Measurements from ENCODE around the gene IQGAP2.
"Not testable (repeated sequence)": the region's sequence is repeated elsewhere in the genome, so short reads cannot be mapped to it uniquely, and the experiment has no call there.

IQGAP2 gene

DNA sequence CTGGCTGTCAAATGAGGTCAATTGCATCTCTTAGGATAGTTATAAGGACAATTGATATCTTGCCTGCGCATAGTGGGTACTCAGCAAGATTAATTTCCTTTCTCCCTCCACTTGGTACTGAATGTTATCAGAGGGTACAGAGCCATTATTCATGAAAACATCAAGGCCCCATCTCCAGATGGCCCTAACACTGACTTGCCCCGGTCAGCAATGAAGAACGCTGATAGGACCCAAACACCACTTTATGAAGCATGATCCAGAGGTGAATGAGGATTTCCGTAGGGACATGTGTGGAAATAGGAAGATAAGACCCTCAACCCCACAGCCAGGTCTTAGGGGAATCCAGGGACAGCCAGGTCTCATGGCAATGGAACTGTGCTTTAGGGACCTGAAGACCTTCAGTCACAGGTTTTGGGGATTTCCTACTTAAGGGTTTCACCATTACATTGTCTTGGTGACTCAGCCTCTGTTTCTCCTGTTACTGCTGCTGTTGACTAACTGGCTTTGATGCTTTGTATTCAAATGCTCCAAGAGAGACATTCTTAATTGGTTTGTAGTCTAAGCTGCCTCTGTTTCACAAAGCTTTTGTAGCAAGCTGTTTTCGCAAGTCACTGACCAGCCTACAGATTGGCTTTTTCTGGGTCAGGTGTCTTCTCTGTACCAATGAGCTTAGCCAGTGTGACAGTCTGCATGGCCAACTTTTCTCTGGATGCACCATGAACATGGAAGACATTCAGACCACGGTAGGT lies 35.3 kb upstream of the IQGAP2 start:
- Histone ChIP-seq H3K36me3 (ENCODE audit: low read length) (no peaks in the 10 kb centered on the region), H3K79me2 (ENCODE audit: insufficient read depth, low read length) (no peaks in the 10 kb centered on the region), H3K9me3 (ENCODE audit: insufficient read depth, low read length) (no peaks in the 10 kb centered on the region), H3K9me2 (replicated peaks; ENCODE audit: insufficient read depth, low read length) (no peaks in the 10 kb centered on the region), H3K4me3 (ENCODE audit: insufficient read depth, low read length, poor library complexity, severe bottlenecking) (no peak overlapping the region), H3K27me3 (ENCODE audit: low read length) (no peaks in the 10 kb centered on the region), H3F3A (ENCODE audit: insufficient read depth) (no peaks in the 10 kb centered on the region), H3K27ac (ENCODE audit: low read depth, low read length) (no peak overlapping the region), H3K4me2 (ENCODE audit: low read depth, low read length, poor library complexity, severe bottlenecking) (no peak overlapping the region), H4K20me1 (ENCODE audit: low read depth, low read length) (no peaks in the 10 kb centered on the region), H2AFZ (ENCODE audit: low read depth, low read length, severe bottlenecking) (no peak overlapping the region), H3K9ac (ENCODE audit: low read length) (no peak overlapping the region)
- no peak for TF ChIP-seq EZH2phosphoT487 (conservative IDR thresholded peaks at IDR 0.05; ENCODE audit: low read length)
- TF ChIP-seq, protein P1, sequence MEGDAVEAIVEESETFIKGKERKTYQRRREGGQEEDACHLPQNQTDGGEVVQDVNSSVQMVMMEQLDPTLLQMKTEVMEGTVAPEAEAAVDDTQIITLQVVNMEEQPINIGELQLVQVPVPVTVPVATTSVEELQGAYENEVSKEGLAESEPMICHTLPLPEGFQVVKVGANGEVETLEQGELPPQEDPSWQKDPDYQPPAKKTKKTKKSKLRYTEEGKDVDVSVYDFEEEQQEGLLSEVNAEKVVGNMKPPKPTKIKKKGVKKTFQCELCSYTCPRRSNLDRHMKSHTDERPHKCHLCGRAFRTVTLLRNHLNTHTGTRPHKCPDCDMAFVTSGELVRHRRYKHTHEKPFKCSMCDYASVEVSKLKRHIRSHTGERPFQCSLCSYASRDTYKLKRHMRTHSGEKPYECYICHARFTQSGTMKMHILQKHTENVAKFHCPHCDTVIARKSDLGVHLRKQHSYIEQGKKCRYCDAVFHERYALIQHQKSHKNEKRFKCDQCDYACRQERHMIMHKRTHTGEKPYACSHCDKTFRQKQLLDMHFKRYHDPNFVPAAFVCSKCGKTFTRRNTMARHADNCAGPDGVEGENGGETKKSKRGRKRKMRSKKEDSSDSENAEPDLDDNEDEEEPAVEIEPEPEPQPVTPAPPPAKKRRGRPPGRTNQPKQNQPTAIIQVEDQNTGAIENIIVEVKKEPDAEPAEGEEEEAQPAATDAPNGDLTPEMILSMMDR (IDR thresholded peaks at IDR 0.05; ENCODE audit: insufficient read depth, low read length, poor library complexity, severe bottlenecking) = no peak

DNA sequence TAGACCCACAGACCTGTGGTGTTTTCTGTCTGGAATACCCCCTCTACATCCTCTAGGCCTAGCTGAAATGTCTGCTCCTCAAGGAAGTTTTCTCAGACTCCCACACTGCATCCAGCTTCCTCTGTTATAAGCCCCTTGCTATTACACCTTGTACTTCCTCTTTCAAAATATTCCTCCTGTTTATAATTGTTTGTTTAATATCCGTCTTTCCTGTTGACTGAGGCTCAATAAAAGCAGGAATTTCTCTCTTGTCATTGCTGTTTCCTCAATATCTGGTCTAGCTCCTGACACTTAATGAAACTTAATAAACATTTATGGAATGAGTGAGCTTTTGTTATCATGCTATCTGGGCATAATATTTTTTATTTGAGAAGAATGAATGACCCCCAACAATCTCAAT lies 34.1 kb upstream of the IQGAP2 start:
- no peaks in the 10 kb centered on the region for H3K9me3 ChIP-seq (ENCODE audit: insufficient read depth, low read length)
- no peak overlapping the region for H3K27ac ChIP-seq (ENCODE audit: low read depth, low read length)
- H3K4me2 ChIP-seq (ENCODE audit: low read depth, low read length, poor library complexity, severe bottlenecking) = no peak overlapping the region
- no peak overlapping the region for H3K9ac ChIP-seq (ENCODE audit: low read length)
- H4K20me1 ChIP-seq (ENCODE audit: low read depth, low read length) = no peaks in the 10 kb centered on the region
- H3K79me2 ChIP-seq (ENCODE audit: insufficient read depth, low read length) = no peaks in the 10 kb centered on the region
- no peaks in the 10 kb centered on the region for H3K36me3 ChIP-seq (ENCODE audit: low read length)
- TF ChIP-seq, protein P1 (IDR thresholded peaks at IDR 0.05; ENCODE audit: insufficient read depth, low read length, poor library complexity, severe bottlenecking) = no peak
- TF ChIP-seq EZH2phosphoT487 (conservative IDR thresholded peaks at IDR 0.05; ENCODE audit: low read length) = no peak
- no peak overlapping the region for H3K4me3 ChIP-seq (ENCODE audit: insufficient read depth, low read length, poor library complexity, severe bottlenecking)
- no peak overlapping the region for H2AFZ ChIP-seq (ENCODE audit: low read depth, low read length, severe bottlenecking)
- no peaks in the 10 kb centered on the region for H3K27me3 ChIP-seq (ENCODE audit: low read length)
- no peaks in the 10 kb centered on the region for H3K9me2 ChIP-seq (replicated peaks; ENCODE audit: insufficient read depth, low read length)
- no peaks in the 10 kb centered on the region for H3F3A ChIP-seq (ENCODE audit: insufficient read depth)

DNA sequence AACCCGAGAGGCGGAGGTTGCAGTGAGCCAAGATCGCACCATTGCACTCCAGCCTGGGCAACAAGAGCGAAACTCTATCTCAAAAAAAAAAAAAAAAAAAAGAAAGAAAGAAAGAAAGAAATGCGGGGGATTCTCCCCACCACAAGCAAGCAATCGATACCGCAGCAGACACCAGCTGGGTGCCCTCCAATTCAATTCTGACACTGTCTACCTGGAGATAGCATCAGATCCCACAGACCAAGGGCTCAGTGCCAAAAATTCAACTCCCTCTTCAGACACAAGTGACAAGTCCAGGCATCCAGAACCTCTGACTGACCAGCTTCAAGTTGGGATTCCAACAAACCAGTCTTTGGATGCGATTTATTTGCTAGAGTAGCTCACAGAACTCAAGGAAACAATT lies 33.4 kb upstream of the IQGAP2 start:
- H3K27me3 ChIP-seq (ENCODE audit: low read length); H3K9me3 ChIP-seq (ENCODE audit: insufficient read depth, low read length); H3K4me2 ChIP-seq (ENCODE audit: low read depth, low read length, poor library complexity, severe bottlenecking); H3K9me2 ChIP-seq (replicated peaks; ENCODE audit: insufficient read depth, low read length); H3K79me2 ChIP-seq (ENCODE audit: insufficient read depth, low read length); H3K4me3 ChIP-seq (ENCODE audit: insufficient read depth, low read length, poor library complexity, severe bottlenecking); H2AFZ ChIP-seq (ENCODE audit: low read depth, low read length, severe bottlenecking); H3K27ac ChIP-seq (ENCODE audit: low read depth, low read length); H3K36me3 ChIP-seq (ENCODE audit: low read length); H3K9ac ChIP-seq (ENCODE audit: low read length); H3F3A ChIP-seq (ENCODE audit: insufficient read depth); H4K20me1 ChIP-seq (ENCODE audit: low read depth, low read length): not testable (repeated sequence)

DNA sequence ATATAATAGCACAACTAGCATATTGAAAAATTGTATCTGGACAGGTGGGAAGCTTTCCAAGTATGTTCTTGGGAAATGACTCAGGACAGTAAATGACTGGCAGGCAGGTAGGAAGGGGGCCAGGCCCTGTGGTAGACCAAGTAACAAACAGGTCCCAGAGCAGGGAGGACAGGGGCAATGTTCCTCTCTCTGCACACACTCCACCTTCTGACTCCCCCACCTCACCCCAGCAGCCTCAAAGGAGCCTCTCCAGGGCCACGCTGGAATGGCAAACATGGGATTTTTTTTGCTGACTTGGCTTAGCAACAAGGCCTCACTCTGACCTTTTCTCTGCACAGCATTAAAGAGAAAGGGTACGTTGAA lies 31.1 kb upstream of the IQGAP2 start:
- H3K4me3 ChIP-seq (ENCODE audit: insufficient read depth, low read length, poor library complexity, severe bottlenecking) = no peak overlapping the region
- no peaks in the 10 kb centered on the region for H3K27me3 ChIP-seq (ENCODE audit: low read length)
- H3K9me2 ChIP-seq (replicated peaks; ENCODE audit: insufficient read depth, low read length) = no peaks in the 10 kb centered on the region
- no peak overlapping the region for H3K9ac ChIP-seq (ENCODE audit: low read length)
- no peak overlapping the region for H3K4me2 ChIP-seq (ENCODE audit: low read depth, low read length, poor library complexity, severe bottlenecking)
- H4K20me1 ChIP-seq (ENCODE audit: low read depth, low read length) = no peaks in the 10 kb centered on the region
- H3K9me3 ChIP-seq (ENCODE audit: insufficient read depth, low read length) = no peaks in the 10 kb centered on the region
- no peak for TF ChIP-seq EZH2phosphoT487 (conservative IDR thresholded peaks at IDR 0.05; ENCODE audit: low read length)
- TF ChIP-seq, protein P1 (IDR thresholded peaks at IDR 0.05; ENCODE audit: insufficient read depth, low read length, poor library complexity, severe bottlenecking) = no peak
- no peaks in the 10 kb centered on the region for H3K79me2 ChIP-seq (ENCODE audit: insufficient read depth, low read length)
- H3K36me3 ChIP-seq (ENCODE audit: low read length) = no peaks in the 10 kb centered on the region
- no peak overlapping the region for H2AFZ ChIP-seq (ENCODE audit: low read depth, low read length, severe bottlenecking)
- no peaks in the 10 kb centered on the region for H3F3A ChIP-seq (ENCODE audit: insufficient read depth)
- H3K27ac ChIP-seq (ENCODE audit: low read depth, low read length) = no peak overlapping the region

All from SU-DHL-6 (cell line).